Measurements from ENCODE around the gene IMP4. TPM values are rescaled to one million over a fixed set of nuclear protein-coding genes. Genes with fewer than 3 reads are reported as not detected.

The IMP4 gene
- total RNA-seq, 1 experiment from 2014 or later = 121 TPM

DNA sequence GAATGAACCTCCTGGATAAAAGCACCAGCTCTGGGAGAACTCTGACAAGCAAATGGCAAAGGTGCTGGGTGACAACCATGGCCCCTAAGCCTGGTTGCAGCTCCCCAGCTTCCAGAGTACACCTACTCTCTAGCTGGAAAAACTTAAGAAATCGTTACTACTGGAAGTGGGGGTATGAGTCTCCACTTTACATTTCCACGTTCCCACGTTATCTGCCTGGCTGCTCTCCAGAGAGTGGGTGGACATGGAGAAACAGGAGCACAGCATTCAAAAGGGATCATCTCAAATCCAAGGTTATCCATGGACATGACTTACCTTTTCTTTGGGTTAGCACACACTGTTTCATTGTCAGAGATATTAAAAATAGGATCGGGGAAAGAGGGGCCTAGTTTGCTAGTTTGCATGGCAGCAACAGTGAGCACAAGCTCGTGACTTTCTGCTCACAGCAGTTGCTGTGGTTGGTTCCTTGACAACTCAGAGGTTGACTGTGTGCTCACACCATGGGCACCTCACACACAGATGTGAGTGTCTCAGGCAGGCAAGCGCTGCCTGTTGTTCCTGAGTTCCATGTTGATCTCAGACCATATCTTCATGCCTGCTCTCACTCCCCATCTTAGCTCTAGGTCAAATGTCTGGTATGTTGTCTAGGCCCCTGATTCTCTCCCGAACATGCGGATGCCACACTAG, 45.7 kb downstream of the IMP4 start:
- intact Hi-C loops (cut with micrococcal nuclease) = no loop called here
- no peaks in the 10 kb centered on the region for H3K79me2 ChIP-seq (ENCODE audit: insufficient read depth, low read length)
- H3K27ac ChIP-seq (ENCODE audit: low read depth, low read length) = no peak overlapping the region
- no peaks in the 10 kb centered on the region for H3K9me3 ChIP-seq (ENCODE audit: control insufficient read depth in 1 of 2, insufficient read depth in 1 of 2, low read depth in 1 of 2, low read length in 2 of 2)
- H3K4me3 ChIP-seq (replicated peaks in 1 of 2; ENCODE audit: low read depth in 1 of 2, low read length in 2 of 2) = no peak overlapping the region
- DNase-seq (ENCODE audit: low read depth, low spot score) (no peak), ATAC-seq (no peak)
- peaks cover 9 to 22% of the 10 kb centered on the region in 2 experiments for H3K4me1 ChIP-seq (ENCODE audit: control insufficient read depth in 1 of 2, insufficient read depth in 2 of 2, low read length in 2 of 2)
- no peaks in the 10 kb centered on the region for H3K9me2 ChIP-seq (ENCODE audit: insufficient read depth)
- ChIA-PET RAD21 (ENCODE audit: low non-redundant PET in 1 of 2, low total read pairs in 2 of 2, uncharacterized antibody in 2 of 2, unreplicated experiment in 2 of 2) (no interaction called here), CTCF (no interaction called here), POLR2A (no interaction called here)
- no peak overlapping the region for H2AFZ ChIP-seq (ENCODE audit: low read depth, low read length, poor library complexity, severe bottlenecking)
- no peak overlapping the region for H3K4me2 ChIP-seq (ENCODE audit: low read length)
- H4K20me1 ChIP-seq (ENCODE audit: insufficient read depth) = no peaks in the 10 kb centered on the region
- H3K9ac ChIP-seq (ENCODE audit: low read length) = no peak overlapping the region
- no TSS peak for BruUV-seq (replicated peaks)
- H3K36me3 ChIP-seq (ENCODE audit: control insufficient read depth in 1 of 2, insufficient read depth in 2 of 2, low read length in 2 of 2) = no peaks in the 10 kb centered on the region
- no peaks in the 10 kb centered on the region for H3K27me3 ChIP-seq (ENCODE audit: insufficient read depth, low read length)
- no peak for TF ChIP-seq EGR1 (IDR thresholded peaks at IDR 0.05; ENCODE audit: low read depth)
- no peak for TF ChIP-seq FOSL1 (IDR thresholded peaks at IDR 0.05; ENCODE audit: low read depth)
- no peak for TF ChIP-seq POLR2AphosphoS5 (IDR thresholded peaks at IDR 0.05; ENCODE audit: low read depth, low read length)
- TF ChIP-seq ELF1 (IDR thresholded peaks at IDR 0.05; ENCODE audit: borderline replicate concordance, low read depth) = no peak
- TF ChIP-seq, protein P1, sequence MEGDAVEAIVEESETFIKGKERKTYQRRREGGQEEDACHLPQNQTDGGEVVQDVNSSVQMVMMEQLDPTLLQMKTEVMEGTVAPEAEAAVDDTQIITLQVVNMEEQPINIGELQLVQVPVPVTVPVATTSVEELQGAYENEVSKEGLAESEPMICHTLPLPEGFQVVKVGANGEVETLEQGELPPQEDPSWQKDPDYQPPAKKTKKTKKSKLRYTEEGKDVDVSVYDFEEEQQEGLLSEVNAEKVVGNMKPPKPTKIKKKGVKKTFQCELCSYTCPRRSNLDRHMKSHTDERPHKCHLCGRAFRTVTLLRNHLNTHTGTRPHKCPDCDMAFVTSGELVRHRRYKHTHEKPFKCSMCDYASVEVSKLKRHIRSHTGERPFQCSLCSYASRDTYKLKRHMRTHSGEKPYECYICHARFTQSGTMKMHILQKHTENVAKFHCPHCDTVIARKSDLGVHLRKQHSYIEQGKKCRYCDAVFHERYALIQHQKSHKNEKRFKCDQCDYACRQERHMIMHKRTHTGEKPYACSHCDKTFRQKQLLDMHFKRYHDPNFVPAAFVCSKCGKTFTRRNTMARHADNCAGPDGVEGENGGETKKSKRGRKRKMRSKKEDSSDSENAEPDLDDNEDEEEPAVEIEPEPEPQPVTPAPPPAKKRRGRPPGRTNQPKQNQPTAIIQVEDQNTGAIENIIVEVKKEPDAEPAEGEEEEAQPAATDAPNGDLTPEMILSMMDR (IDR thresholded peaks at IDR 0.05 in 2 of 3, conservative IDR thresholded peaks at IDR 0.05 in 1 of 3; ENCODE audit: borderline replicate concordance in 1 of 3, insufficient read depth in 1 of 3, low read depth in 2 of 3, low read length in 2 of 3) = no peak
- TF ChIP-seq, protein P2, sequence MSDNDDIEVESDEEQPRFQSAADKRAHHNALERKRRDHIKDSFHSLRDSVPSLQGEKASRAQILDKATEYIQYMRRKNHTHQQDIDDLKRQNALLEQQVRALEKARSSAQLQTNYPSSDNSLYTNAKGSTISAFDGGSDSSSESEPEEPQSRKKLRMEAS (IDR thresholded peaks at IDR 0.05) = no peak
- TF ChIP-seq RAD21 (IDR thresholded peaks at IDR 0.05; ENCODE audit: low read depth) = no peak
- TF ChIP-seq, protein P3, sequence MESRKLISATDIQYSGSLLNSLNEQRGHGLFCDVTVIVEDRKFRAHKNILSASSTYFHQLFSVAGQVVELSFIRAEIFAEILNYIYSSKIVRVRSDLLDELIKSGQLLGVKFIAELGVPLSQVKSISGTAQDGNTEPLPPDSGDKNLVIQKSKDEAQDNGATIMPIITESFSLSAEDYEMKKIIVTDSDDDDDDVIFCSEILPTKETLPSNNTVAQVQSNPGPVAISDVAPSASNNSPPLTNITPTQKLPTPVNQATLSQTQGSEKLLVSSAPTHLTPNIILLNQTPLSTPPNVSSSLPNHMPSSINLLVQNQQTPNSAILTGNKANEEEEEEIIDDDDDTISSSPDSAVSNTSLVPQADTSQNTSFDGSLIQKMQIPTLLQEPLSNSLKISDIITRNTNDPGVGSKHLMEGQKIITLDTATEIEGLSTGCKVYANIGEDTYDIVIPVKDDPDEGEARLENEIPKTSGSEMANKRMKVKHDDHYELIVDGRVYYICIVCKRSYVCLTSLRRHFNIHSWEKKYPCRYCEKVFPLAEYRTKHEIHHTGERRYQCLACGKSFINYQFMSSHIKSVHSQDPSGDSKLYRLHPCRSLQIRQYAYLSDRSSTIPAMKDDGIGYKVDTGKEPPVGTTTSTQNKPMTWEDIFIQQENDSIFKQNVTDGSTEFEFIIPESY (IDR thresholded peaks at IDR 0.05; ENCODE audit: extremely low read depth, insufficient replicate concordance, low read length) = no peak
- no peak for TF ChIP-seq EZH2 (IDR thresholded peaks at IDR 0.05)
- no peak for TF ChIP-seq CEBPB (IDR thresholded peaks at IDR 0.05; ENCODE audit: low read depth)
- no peak for TF ChIP-seq JUND (IDR thresholded peaks at IDR 0.05)
- no peak for TF ChIP-seq ZFX (IDR thresholded peaks at IDR 0.05)
- TF ChIP-seq, protein P4, sequence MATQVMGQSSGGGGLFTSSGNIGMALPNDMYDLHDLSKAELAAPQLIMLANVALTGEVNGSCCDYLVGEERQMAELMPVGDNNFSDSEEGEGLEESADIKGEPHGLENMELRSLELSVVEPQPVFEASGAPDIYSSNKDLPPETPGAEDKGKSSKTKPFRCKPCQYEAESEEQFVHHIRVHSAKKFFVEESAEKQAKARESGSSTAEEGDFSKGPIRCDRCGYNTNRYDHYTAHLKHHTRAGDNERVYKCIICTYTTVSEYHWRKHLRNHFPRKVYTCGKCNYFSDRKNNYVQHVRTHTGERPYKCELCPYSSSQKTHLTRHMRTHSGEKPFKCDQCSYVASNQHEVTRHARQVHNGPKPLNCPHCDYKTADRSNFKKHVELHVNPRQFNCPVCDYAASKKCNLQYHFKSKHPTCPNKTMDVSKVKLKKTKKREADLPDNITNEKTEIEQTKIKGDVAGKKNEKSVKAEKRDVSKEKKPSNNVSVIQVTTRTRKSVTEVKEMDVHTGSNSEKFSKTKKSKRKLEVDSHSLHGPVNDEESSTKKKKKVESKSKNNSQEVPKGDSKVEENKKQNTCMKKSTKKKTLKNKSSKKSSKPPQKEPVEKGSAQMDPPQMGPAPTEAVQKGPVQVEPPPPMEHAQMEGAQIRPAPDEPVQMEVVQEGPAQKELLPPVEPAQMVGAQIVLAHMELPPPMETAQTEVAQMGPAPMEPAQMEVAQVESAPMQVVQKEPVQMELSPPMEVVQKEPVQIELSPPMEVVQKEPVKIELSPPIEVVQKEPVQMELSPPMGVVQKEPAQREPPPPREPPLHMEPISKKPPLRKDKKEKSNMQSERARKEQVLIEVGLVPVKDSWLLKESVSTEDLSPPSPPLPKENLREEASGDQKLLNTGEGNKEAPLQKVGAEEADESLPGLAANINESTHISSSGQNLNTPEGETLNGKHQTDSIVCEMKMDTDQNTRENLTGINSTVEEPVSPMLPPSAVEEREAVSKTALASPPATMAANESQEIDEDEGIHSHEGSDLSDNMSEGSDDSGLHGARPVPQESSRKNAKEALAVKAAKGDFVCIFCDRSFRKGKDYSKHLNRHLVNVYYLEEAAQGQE (IDR thresholded peaks at IDR 0.05; ENCODE audit: low read depth) = no peak
- TF ChIP-seq POLR2A (IDR thresholded peaks at IDR 0.05; ENCODE audit: borderline replicate concordance, extremely low read depth, insufficient read depth, insufficient read length) = no peak

Data from HCT116 (cell line).